Stimulated activated CD8-positive, alpha-beta memory T cell treated with anti-CD3 and anti-CD28 coated beads, Interleukin-7, amount 100 ng/mL, for 24 hours (primary cell): ENCODE results near the gene BPIFB1.

Experiments used
- DNase-seq: peaks from one replicate; pipeline ENCODE4 v3.0.0-alpha.2; 2020; ENCODE audit warnings: low read depth

The BPIFB1 gene

GRCh38 chr20:33296206-33296605 is 13.2 kb downstream of the BPIFB1 start:
- DNase-seq = no peak

- no peak for DNase-seq
Observed at GRCh38 chr20:33298391-33298790, 15.4 kb downstream of the BPIFB1 start.

- peak; percentile 62 for DNase-seq
Observed at GRCh38 chr20:33299111-33299603, 16.1 kb downstream of the BPIFB1 start.

- DNase-seq = no peak
Observed at GRCh38 chr20:33301192-33301930, 18.3 kb downstream of the BPIFB1 start.

- DNase-seq = no peak
Observed at GRCh38 chr20:33303595-33303994, 20.6 kb downstream of the BPIFB1 start.

GRCh38 chr20:33304046-33304445 is 21.0 kb downstream of the BPIFB1 start:
- no peak for DNase-seq

- no peak for DNase-seq
Observed at GRCh38 chr20:33305589-33306057, 22.6 kb downstream of the BPIFB1 start.

- DNase-seq = no peak
Observed at GRCh38 chr20:33306228-33306627, 23.2 kb downstream of the BPIFB1 start.

GRCh38 chr20:33306807-33307206 is 23.8 kb downstream of the BPIFB1 start:
- no peak for DNase-seq

GRCh38 chr20:33308668-33309067 is 25.7 kb downstream of the BPIFB1 start:
- no peak for DNase-seq

- DNase-seq = no peak
Observed at GRCh38 chr20:33309631-33310030, 26.6 kb downstream of the BPIFB1 start.

- no peak for DNase-seq
Observed at GRCh38 chr20:33310327-33310899, 27.4 kb downstream of the BPIFB1 start.

- no peak for DNase-seq
Observed at GRCh38 chr20:33311011-33311410, 28.0 kb downstream of the BPIFB1 start.

GRCh38 chr20:33311996-33312395 is 29.0 kb downstream of the BPIFB1 start:
- no peak for DNase-seq

- no peak for DNase-seq
Observed at GRCh38 chr20:33312583-33312982, 29.6 kb downstream of the BPIFB1 start.

- DNase-seq = no peak
Observed at GRCh38 chr20:33313686-33314314, 30.8 kb downstream of the BPIFB1 start.

- no peak for DNase-seq
Observed at GRCh38 chr20:33316343-33316742, 33.3 kb downstream of the BPIFB1 start.

- no peak for DNase-seq
Observed at GRCh38 chr20:33316958-33317357, 33.9 kb downstream of the BPIFB1 start.

- no peak for DNase-seq
Observed at GRCh38 chr20:33317424-33318095, 34.5 kb downstream of the BPIFB1 start.

- no peak for DNase-seq
Observed at GRCh38 chr20:33318096-33318429, 35.0 kb downstream of the BPIFB1 start.

GRCh38 chr20:33320006-33320405 is 37.0 kb downstream of the BPIFB1 start:
- DNase-seq = no peak

GRCh38 chr20:33322456-33322855 is 39.4 kb downstream of the BPIFB1 start:
- DNase-seq = no peak

- DNase-seq = no peak
Observed at GRCh38 chr20:33323236-33323635, 40.2 kb downstream of the BPIFB1 start.
